ENCODE data around the gene SLC4A3.

SLC4A3 gene

DNA sequence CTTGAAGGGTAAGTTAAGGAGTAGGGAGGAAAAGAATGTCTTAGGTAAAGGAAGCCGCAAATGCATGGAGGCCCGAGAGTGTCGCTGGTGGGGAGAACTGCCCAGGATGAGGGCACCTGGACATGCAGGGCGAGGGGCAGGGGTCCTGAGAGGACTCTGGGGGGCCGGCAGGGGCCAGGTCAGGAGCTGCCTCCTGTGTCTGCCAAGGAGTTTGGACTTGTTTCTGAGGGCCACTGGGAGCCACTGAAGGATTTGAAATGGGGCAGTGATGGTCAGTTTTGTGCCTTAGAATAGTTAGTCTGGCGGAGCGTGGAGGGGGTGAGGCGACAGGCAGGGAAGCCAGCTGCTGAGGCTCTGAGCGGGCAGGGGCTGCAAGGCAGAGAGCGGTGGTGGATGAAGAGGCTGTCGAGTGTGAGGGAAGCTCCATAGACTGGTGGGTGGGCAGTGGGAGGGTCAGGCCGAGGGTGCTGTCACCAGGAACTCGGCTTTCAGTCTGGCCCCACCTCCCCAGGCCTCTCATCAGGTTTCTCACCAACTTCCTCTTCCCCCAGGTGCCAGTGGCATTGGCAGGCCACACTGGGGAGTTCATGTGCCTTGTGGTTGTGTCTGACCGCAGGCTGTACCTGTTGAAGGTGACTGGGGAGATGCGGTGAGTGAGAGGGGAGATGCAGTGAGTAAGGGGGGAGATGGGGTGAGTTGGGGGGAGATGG lies 14.7 kb upstream of the SLC4A3 start:
- DNase-seq = no peak

DNA sequence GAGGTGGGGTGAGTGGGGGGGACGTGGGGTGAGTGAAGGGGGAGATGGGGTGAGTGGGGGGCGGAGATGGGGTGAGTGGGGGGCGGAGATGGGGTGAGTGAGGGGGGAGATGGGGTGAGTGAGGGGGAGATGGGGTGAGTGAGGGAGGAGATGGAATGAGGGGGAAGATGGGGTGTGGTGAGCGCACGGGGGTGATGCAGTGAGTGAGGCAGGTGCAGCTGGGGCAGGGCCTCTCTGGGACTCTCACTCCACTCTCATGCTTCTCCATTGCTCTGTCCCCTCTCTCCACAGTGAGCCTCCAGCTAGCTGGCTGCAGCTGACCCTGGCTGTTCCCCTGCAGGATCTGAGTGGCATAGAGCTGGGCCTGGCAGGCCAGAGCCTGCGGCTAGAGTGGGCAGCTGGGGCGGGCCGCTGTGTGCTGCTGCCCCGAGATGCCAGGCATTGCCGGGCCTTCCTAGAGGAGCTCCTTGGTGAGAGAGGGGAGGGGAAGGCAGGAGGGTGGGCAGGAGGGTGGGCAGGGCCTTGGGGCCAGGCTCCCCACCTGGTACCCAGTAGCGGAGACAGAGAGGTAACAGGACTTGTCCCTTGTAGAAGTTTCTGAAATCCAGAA lies 13.9 kb upstream of the SLC4A3 start:
- DNase-seq = no peak

DNA sequence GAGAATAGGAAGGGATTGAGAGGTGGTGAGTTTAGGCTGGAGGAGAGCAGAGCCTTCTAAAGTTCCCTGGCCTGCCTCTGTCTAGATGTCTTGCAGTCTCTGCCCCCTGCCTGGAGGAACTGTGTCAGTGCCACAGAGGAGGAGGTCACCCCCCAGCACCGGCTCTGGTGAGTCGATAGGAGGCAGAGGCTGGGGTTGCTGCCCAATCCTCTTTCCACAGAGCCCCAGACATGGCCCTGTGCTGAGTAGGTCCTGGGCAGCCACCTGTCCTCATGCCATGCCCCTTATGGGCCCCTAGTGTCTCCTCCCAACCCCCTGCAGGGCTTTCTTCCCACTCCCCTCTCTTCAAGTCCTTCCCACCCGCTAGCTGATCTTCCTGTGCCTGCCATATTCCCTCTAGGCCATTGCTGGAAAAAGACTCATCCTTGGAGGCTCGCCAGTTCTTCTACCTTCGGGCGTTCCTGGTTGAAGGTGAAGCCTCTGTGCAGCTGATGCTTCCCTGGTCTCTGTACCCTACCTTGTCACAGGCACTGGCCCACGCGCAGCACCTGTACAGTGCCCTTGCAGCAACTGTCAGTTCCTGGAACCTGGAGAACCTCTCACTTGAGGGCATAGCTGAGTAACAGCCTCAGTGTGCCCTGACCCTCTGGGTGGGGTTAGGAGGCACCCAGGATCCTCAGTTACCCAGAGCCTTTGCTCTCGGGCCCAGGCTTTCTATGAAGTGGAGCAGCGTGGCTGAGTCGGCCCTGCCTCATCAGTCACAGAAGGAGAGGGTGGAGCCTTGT lies 13.2 kb upstream of the SLC4A3 start:
- no peak for DNase-seq

DNA sequence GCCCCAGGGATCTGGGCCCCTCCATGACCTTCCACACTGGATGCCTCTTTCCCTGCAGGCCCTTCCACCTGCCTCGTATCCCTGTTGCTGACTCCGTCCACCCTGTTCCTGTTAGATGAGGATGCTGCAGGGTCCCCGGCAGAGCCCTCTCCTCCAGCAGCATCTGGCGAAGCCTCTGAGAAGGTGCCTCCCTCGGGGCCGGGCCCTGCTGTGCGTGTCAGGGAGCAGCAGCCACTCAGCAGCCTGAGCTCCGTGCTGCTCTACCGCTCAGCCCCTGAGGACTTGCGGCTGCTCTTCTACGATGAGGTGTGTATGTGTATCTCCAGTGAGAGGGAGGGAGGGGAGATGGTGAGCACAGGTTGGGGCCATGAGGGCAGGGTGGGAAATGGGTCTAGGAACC lies 12.4 kb upstream of the SLC4A3 start:
- DNase-seq = no peak

DNA sequence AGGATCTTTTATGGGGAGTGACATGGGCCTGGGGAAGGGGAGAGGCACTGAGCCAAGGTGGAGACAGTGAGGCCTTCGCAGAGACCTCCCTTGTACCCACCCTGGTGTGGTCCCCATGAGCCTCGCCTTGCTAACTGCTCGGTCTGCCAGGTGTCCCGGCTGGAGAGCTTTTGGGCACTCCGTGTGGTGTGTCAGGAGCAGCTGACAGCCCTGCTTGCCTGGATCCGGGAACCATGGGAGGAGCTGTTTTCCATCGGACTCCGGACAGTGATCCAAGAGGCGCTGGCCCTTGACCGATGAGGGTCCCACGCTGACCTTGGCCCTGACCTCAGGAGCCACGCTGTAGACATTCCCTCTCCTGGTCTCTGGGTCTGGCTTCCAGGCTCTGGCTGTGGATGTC lies 11.5 kb upstream of the SLC4A3 start:
- no peak for DNase-seq

DNA sequence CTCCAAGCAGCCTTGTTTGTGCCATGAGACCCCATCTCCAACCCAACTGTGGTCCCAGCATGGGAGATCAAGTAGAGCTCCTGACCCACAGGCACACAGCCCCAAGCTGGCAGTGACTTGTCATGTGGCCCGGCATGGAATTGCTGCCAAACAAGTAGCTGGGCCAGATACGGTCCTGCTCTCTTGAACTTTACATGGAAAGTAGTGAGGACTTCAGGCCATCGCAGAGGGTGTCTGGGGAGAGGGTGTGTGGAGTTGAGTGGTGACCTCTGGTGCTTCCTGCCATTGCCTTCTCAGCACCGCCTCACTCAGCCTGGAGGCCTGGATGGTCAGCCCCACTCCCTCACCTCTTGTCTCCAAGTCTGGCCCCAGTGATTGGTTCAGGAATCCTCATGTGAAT lies 10.9 kb upstream of the SLC4A3 start:
- no peak for DNase-seq

DNA sequence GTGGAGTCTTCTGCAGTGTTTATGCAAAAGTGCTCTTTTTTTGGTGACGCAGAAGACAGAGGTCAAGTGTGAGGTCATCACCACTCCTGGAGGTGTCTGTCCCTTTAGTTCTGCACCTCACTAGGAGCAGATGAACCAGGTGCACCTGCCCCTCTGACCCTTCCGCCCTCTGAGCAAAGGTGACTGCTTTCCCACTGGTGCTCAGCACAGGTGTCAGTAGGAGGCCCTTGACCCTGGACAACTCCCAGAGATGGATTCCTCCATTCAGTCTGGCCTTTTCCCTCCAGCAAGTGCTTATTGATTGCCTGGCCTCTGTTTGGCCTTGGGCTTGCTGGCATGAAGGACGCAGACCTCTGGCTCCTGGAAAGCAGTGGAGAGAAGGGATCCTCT lies 8.7 kb upstream of the SLC4A3 start:
- DNase-seq = no peak

DNA sequence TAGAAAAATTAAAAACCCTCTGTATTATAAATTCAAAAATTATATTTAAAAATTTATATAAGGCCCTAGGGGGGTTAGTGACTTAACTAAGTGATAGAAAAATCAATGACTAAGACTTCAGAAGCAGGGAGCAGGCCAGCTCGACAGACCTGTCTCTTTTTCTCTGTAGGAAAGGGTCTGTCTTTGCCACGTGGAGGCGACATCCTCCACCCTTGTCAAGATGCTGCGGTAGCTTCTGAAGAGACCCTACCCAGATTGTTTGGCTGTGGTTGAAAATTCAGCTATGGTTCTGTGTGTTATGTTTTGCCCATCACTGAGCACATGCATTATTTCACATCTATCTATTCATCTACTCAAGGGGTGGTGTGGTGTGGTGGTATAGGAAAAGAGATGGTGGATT lies 8.2 kb upstream of the SLC4A3 start:
- DNase-seq = no peak

DNA sequence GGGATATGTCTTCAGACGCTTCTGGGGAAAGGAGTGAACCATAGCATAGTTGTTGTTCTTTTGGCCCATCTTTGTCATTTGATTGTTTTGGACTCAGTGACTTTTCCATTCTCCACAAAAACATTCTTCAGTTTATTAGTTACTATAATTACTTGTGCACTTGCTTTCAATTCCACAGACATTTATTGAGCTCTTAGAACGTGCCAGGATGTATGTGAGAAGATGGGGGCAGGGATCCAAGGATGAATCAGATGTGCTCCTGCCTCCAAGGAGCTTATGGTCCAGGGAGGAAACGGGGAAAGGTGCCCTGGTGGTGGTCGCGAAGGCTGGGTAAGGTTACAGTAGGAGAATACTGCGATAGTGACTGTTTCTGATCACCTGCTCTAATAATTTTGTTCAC lies 6.9 kb upstream of the SLC4A3 start:
- no peak for DNase-seq

DNA sequence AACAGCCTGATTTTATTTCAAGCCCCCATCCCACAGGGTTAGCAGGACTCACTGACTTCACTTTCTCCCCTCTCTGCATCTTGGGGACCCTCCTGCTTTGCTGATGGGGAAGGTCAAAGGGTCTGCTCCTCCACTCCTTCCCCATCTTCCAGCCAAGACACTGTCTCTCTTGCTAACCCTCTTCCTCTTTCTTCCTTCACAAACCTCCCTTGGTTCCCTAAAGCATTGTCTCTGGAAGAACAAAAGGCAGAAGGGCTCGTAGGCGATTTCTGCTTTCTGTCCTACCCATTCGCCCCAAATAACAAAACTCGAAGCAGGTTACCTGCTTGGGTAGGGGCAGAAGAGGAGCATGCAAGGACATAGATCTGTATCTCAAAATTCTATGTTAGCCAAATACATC lies 5.5 kb upstream of the SLC4A3 start:
- no peak for DNase-seq

DNA sequence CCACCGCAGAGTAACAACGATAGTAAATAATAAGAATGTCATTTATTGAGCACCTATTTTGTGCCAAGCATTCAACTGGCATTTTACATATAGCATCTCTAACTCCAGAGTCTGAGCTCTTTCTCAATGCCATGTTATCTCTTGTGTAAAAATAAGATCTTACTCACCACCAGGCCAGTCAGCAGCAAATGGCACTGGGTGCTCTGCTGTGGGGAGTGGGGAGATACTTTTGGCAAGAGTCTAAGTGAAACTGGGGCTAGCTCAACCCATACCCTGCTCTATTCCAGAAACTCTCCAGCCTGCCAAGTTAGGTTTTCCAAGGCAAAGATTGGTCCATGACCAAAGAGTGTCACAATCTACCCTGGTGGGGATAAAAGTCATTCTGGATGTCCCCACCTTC lies 5.0 kb upstream of the SLC4A3 start:
- DNase-seq = no peak

DNA sequence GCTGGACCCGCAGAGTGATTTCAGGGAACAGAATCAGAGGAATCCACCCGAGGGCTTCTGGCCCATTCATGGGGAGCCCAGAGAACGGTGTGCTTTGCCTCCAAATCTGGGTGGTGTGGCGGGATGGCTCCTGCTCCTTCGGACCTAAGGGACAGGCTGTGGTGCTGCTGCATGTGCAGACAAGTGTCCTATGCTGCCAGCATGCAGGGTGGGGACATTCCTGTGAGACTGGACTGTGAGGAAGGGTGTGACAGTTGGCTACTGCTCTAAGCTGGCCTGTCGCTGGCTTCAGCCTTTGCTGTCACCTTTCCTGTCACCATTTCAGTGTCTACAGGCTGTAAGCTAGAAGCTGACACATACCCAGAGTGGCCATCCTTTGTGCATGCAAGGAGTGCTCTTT lies 2.9 kb upstream of the SLC4A3 start:
- DNase-seq = no peak

DNA sequence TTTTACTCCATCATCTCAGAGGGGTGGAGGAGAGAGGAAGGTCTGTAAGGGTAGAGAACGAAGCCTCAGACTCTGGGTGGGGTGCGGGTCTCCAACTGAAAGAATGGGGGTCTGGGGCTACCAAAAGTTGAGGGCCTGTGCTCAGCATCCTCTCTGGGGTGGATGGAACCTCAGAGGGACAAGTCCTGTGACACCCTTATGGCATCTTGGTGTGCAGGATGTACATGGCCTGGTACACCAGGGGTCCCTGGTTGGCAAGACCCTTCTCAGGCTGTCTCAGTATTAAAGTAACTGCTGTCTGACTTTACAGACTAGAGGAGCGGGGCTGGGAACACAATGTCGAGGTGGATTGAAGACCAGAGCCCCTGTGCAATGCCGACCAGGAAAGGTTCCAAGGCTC lies 2.3 kb upstream of the SLC4A3 start:
- DNase-seq = no peak

DNA sequence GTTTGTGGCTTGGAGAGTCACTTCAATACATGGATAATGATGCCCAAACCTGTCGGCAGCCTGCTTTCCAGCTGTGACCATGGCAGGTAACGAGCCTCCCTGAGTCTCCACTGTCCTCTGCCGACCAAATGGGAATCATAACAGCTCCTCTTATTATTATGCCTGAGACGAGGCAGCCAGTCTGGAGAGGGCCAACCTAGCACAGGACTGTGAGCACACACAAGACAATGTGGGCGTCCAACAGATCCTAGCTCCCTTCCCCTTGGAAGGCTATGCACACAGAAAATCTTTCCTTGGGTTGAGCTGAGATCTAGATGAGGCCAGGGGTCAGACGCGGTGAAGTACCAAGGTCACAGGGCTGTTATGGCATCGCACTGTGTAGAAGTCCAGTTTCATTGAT lies 890 bp upstream of the SLC4A3 start:
- DNase-seq = no peak

DNA sequence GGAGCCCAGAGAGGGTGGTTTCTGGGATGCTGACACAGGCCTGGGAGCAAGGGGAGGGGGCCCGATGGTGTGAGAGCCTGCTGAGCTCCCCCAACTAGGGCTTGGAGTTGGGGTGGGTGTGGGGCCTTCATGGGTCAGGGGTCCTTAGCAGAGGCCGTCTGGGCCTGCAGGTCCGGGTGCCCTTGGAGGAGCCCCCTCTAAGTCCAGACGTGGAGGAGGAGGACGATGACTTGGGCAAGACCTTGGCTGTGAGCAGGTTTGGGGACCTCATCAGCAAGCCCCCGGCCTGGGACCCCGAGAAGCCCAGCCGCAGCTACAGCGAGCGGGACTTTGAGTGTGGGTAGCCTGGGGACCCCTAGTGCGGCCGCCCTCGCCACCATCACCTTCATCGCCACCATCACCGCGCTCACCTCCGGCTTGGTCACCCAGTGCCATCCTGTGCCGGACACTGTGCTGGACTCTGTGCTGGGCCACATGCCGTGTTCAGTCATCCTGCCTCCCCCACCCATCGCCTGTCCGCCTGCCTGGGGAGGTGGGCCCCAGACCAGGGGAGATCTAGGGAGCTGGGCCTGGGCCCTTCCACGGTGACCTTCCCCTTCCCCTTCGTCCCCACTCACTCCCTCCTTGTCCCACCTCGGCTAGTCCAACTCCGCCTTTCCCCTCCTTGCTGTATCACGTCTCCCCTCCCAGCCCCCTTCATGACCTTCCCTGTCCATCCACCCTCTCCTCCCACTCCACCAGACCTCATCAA lies 980 bp downstream of the SLC4A3 start:
- no peak for DNase-seq

DNA sequence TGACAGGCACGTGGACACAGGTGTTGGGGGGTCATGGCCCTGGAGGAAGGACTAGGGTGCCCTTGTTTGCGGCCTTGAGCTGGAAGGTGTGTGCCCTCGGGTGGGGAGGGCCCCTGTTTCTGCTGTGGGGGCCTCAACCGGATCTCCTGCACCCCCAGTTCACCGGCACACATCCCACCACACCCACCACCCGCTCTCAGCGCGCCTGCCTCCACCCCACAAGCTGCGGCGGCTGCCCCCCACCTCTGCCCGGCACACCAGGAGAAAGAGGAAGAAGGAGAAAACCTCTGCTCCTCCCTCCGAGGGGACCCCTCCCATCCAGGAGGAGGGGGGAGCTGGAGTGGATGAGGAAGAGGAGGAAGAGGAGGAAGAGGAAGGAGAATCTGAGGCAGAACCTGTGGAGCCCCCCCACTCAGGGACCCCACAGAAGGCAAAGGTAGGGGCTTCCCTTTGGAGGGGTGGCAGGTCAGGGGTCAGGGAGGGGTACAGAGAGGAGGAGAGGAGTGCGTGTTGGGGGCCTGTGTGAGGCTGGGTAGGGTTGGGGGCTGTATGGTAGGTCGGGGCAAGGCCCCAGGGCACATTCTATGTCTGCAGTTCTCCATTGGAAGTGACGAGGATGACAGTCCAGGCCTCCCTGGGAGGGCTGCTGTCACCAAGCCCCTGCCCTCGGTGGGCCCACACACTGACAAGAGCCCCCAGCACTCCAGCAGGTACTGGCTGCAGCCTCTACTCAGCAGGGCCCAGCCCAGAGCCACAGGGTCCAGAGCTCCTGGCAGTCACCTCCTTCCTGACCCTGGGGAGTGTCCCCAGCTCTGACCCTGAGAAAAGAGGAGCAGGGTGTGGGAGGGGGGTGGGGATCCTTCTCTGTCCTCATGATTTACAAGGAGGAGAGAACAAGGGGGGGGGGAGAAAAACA lies 1.8 kb downstream of the SLC4A3 start:
- DNase-seq = no peak

DNA sequence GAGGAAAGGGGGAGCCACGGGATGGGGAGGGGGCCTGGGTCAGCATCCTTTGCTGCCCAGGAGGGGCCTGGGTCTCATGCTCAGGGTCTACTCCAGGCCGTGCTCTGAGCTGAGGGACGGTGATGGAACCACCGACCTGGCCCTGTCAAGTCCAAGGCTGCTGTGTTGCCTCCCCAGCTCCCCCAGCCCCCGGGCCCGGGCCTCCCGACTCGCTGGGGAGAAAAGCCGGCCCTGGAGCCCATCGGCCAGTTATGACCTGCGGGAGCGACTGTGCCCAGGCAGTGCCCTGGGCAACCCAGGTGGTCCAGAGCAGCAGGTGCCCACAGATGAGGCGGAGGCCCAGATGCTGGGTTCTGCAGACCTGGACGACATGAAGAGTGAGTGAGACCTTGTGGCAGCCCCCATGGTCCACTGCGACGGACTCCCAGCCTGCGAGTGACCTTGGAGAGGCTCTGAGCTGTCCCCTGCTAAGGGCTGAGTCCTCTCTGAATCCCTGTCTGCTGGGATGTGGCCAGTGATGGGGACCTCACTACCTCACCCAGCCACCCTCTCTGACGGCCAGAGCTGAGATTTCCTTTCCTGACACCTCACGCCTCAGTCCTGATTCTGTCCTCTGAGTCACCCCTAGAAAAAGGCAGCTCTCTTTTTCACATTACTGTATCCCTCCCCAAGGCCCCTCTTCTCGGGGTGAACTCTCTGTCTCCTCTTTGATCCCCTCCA lies 2.7 kb downstream of the SLC4A3 start:
- no peak for DNase-seq

DNA sequence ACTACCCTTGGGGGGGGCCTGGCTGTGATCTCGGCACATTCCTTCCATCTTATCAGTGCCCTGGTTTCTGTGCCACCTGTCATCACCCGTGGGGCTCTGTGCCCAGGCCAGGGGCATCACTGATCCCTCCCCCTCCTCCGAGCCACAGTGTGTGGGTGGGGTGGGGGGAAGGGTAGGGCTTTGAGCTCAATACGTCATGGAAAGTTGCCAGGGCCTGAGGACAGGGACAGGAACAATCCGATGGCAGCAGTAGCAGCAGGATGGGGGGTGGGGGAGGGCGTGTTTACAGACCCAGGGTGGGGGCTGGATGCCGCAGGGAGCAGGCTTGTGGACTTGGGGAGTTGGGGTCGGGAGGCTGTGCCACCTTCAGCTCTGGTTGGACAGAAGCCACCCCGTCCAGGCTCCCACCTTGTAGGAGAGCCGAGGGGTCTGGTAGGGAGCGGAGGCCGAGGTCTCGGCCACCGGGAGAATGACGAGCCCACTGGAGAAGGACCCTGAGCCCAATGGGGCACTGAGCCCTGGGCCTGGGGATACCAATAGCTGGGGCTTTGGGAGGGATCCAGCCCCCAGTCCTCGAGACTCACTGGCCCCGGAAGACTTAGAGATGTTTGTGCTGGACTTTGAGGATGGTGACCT lies 3.5 kb downstream of the SLC4A3 start:
- no peak for DNase-seq

DNA sequence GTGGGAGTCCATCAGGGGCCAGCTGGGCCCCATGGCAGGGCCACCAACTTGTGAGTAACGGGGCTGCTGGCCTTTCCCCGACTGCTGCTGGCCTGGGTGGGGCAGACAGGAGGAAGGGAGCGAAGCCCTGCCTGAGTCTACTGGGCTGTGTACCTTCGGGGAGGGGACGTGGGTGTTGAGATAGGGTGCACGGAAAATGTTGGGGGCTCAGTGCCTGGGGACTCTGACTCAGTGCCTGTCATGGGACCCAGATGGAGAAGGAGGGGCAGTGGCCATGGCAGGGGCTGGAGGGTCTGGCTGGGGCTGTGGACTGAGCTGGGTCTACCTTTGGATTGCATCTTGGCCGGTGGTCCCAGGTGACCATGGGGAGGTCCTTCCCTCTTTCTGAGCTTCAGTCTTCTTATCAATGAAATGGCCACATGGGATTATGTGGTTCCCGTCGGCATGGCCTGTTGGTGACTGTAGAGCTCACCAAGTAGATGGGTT lies 4.0 kb downstream of the SLC4A3 start:
- no peak for DNase-seq

DNA sequence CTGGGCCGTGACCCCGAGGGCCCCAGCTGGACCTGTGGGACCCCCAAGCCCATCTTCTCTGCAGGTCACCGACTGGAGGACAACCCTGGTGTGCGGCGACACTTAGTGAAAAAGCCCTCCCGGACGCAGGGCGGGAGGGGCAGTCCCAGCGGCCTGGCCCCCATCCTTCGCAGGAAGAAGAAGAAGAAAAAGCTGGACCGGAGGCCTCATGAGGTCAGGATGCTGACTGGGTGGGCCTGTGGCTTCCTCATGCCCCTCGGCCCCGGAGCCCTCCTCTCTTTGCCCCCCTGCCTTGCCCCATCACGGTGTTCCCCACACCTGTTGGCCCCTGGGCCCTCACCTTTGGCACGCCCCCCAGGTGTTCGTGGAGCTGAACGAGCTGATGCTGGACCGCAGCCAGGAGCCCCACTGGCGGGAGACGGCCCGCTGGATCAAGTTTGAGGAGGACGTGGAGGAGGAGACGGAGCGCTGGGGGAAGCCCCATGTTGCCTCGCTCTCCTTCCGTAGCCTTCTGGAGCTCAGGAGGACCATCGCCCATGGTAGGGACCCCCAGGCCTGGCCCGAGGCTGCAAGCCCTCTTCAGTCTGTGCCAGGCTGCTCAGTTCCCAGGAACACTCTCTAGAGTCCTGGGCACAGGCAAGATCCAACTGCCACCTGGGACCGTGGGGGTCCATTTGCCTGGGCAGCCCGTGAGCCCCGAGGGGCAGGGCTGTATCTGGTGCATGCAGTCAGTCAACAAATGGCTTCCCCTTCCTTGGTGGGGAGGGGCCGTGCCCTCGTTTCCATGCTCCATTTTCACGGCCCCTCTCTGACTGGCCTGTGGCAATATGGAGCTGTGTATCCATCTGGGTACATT lies 4.7 kb downstream of the SLC4A3 start:
- DNase-seq = no peak
